ENCODE measurements around the gene UBE2H.

UBE2H gene

GRCh38 chr7:129950191-129950932 lies 2.4 kb downstream of the UBE2H start:
- peaks cover 7 to 53% (median 47%) of the 10 kb centered on the region in 5 donors for H3K4me1 ChIP-seq (ENCODE audit: control insufficient read depth in 5 of 5, insufficient read depth in 5 of 5, low read length in 5 of 5)
- H3K9me3 ChIP-seq (ENCODE audit: control insufficient read depth in 5 of 5, low read length in 5 of 5) = no peaks in the 10 kb centered on the region
- H3K4me3 ChIP-seq (ENCODE audit: low read depth in 1 of 5, low read length in 5 of 5) = peak overlapping the region; percentile 74 to 97 (median 95)
- no peaks in the 10 kb centered on the region for H3K36me3 ChIP-seq (ENCODE audit: control insufficient read depth in 5 of 5, insufficient read depth in 5 of 5, low read length in 5 of 5)
- H3K9ac ChIP-seq (ENCODE audit: low read length in 5 of 5) = peak overlapping the region; percentile 89 to 99 (median 95)
- no peaks in the 10 kb centered on the region for H3K27me3 ChIP-seq (ENCODE audit: control insufficient read depth in 5 of 5, insufficient read depth in 4 of 5, low read length in 5 of 5)
- peak overlapping the region; percentile 98 for H3K27ac ChIP-seq (ENCODE audit: low read depth, low read length)

- peak overlapping the region; percentile 98 for H3K27ac ChIP-seq (ENCODE audit: low read depth, low read length)
- peaks cover 7 to 53% (median 47%) of the 10 kb centered on the region in 5 donors for H3K4me1 ChIP-seq (ENCODE audit: control insufficient read depth in 5 of 5, insufficient read depth in 5 of 5, low read length in 5 of 5)
- no peaks in the 10 kb centered on the region for H3K36me3 ChIP-seq (ENCODE audit: control insufficient read depth in 5 of 5, insufficient read depth in 5 of 5, low read length in 5 of 5)
- H3K27me3 ChIP-seq (ENCODE audit: control insufficient read depth in 5 of 5, insufficient read depth in 4 of 5, low read length in 5 of 5) = no peaks in the 10 kb centered on the region
- peak overlapping the region; percentile 89 to 99 (median 95) for H3K9ac ChIP-seq (ENCODE audit: low read length in 5 of 5)
- H3K9me3 ChIP-seq (ENCODE audit: control insufficient read depth in 5 of 5, low read length in 5 of 5) = no peaks in the 10 kb centered on the region
- peak overlapping the region; percentile 74 to 97 (median 95) for H3K4me3 ChIP-seq (ENCODE audit: low read depth in 1 of 5, low read length in 5 of 5)
These were observed 3.2 kb downstream of the UBE2H start for GRCh38 chr7:129949292-129950133.

- Histone ChIP-seq H3K27ac (ENCODE audit: low read depth, low read length) (peak overlapping the region; percentile 98), H3K9me3 (ENCODE audit: control insufficient read depth in 5 of 5, low read length in 5 of 5) (no peaks in the 10 kb centered on the region), H3K36me3 (ENCODE audit: control insufficient read depth in 5 of 5, insufficient read depth in 5 of 5, low read length in 5 of 5) (no peaks in the 10 kb centered on the region), H3K9ac (ENCODE audit: low read length in 5 of 5) (peak overlapping the region; percentile 89 to 99 (median 95)), H3K4me3 (ENCODE audit: low read depth in 1 of 5, low read length in 5 of 5) (peak overlapping the region; percentile 74 to 97 (median 95)), H3K4me1 (ENCODE audit: control insufficient read depth in 5 of 5, insufficient read depth in 5 of 5, low read length in 5 of 5) (peaks cover 7 to 53% (median 47%) of the 10 kb centered on the region in 5 donors), H3K27me3 (ENCODE audit: control insufficient read depth in 5 of 5, insufficient read depth in 4 of 5, low read length in 5 of 5) (no peaks in the 10 kb centered on the region)
These were observed 3.9 kb downstream of the UBE2H start for GRCh38 chr7:129948877-129949291.

GRCh38 chr7:129948338-129948737 lies 4.4 kb downstream of the UBE2H start:
- Histone ChIP-seq H3K27me3 (ENCODE audit: control insufficient read depth in 5 of 5, insufficient read depth in 4 of 5, low read length in 5 of 5) (no peaks in the 10 kb centered on the region), H3K27ac (ENCODE audit: low read depth, low read length) (peak overlapping the region; percentile 98), H3K36me3 (ENCODE audit: control insufficient read depth in 5 of 5, insufficient read depth in 5 of 5, low read length in 5 of 5) (no peaks in the 10 kb centered on the region), H3K4me3 (ENCODE audit: low read depth in 1 of 5, low read length in 5 of 5) (peak overlapping the region in 2 of 5 donors; percentile 82 to 97), H3K4me1 (ENCODE audit: control insufficient read depth in 5 of 5, insufficient read depth in 5 of 5, low read length in 5 of 5) (peaks cover 7 to 53% (median 47%) of the 10 kb centered on the region in 5 donors), H3K9me3 (ENCODE audit: control insufficient read depth in 5 of 5, low read length in 5 of 5) (no peaks in the 10 kb centered on the region), H3K9ac (ENCODE audit: low read length in 5 of 5) (peak overlapping the region in 1 of 5 donors; percentile 95)

GRCh38 chr7:129947701-129948100 lies 5.1 kb downstream of the UBE2H start:
- Histone ChIP-seq H3K9ac (ENCODE audit: low read length in 5 of 5) (no peak overlapping the region), H3K36me3 (ENCODE audit: control insufficient read depth in 5 of 5, insufficient read depth in 5 of 5, low read length in 5 of 5) (no peaks in the 10 kb centered on the region), H3K4me1 (ENCODE audit: control insufficient read depth in 5 of 5, insufficient read depth in 5 of 5, low read length in 5 of 5) (peaks cover 7 to 50% (median 47%) of the 10 kb centered on the region in 5 donors), H3K27ac (ENCODE audit: low read depth, low read length) (peak overlapping the region; percentile 98), H3K9me3 (ENCODE audit: control insufficient read depth in 5 of 5, low read length in 5 of 5) (no peaks in the 10 kb centered on the region), H3K27me3 (ENCODE audit: control insufficient read depth in 5 of 5, insufficient read depth in 4 of 5, low read length in 5 of 5) (no peaks in the 10 kb centered on the region), H3K4me3 (ENCODE audit: low read depth in 1 of 5, low read length in 5 of 5) (no peak overlapping the region)

- Histone ChIP-seq H3K36me3 (ENCODE audit: control insufficient read depth in 5 of 5, insufficient read depth in 5 of 5, low read length in 5 of 5) (no peaks in the 10 kb centered on the region), H3K4me1 (ENCODE audit: control insufficient read depth in 5 of 5, insufficient read depth in 5 of 5, low read length in 5 of 5) (peaks cover 7 to 50% (median 47%) of the 10 kb centered on the region in 5 donors), H3K27me3 (ENCODE audit: control insufficient read depth in 5 of 5, insufficient read depth in 4 of 5, low read length in 5 of 5) (no peaks in the 10 kb centered on the region), H3K9ac (ENCODE audit: low read length in 5 of 5) (peak overlapping the region in 1 of 5 donors; percentile 20), H3K27ac (ENCODE audit: low read depth, low read length) (peak overlapping the region; percentile 98), H3K4me3 (ENCODE audit: low read depth in 1 of 5, low read length in 5 of 5) (no peak overlapping the region), H3K9me3 (ENCODE audit: control insufficient read depth in 5 of 5, low read length in 5 of 5) (no peaks in the 10 kb centered on the region)
These were observed 5.7 kb downstream of the UBE2H start for GRCh38 chr7:129947049-129947448.

- no peak overlapping the region for H3K9ac ChIP-seq (ENCODE audit: low read length in 5 of 5)
- H3K4me3 ChIP-seq (ENCODE audit: low read depth in 1 of 5, low read length in 5 of 5) = no peak overlapping the region
- no peaks in the 10 kb centered on the region for H3K9me3 ChIP-seq (ENCODE audit: control insufficient read depth in 5 of 5, low read length in 5 of 5)
- no peaks in the 10 kb centered on the region for H3K27me3 ChIP-seq (ENCODE audit: control insufficient read depth in 5 of 5, insufficient read depth in 4 of 5, low read length in 5 of 5)
- H3K36me3 ChIP-seq (ENCODE audit: control insufficient read depth in 5 of 5, insufficient read depth in 5 of 5, low read length in 5 of 5) = no peaks in the 10 kb centered on the region
- H3K4me1 ChIP-seq (ENCODE audit: control insufficient read depth in 5 of 5, insufficient read depth in 5 of 5, low read length in 5 of 5) = peaks cover 7 to 45% (median 44%) of the 10 kb centered on the region in 5 donors
- no peak overlapping the region for H3K27ac ChIP-seq (ENCODE audit: low read depth, low read length)
These were observed 6.5 kb downstream of the UBE2H start for GRCh38 chr7:129946282-129946681.

- Histone ChIP-seq H3K27me3 (ENCODE audit: control insufficient read depth in 5 of 5, insufficient read depth in 4 of 5, low read length in 5 of 5) (no peaks in the 10 kb centered on the region), H3K9me3 (ENCODE audit: control insufficient read depth in 5 of 5, low read length in 5 of 5) (no peaks in the 10 kb centered on the region), H3K4me1 (ENCODE audit: control insufficient read depth in 5 of 5, insufficient read depth in 5 of 5, low read length in 5 of 5) (peaks cover 0 to 20% (median 17%) of the 10 kb centered on the region in 5 donors), H3K9ac (ENCODE audit: low read length in 5 of 5) (no peak overlapping the region), H3K27ac (ENCODE audit: low read depth, low read length) (no peak overlapping the region), H3K36me3 (ENCODE audit: control insufficient read depth in 5 of 5, insufficient read depth in 5 of 5, low read length in 5 of 5) (no peaks in the 10 kb centered on the region), H3K4me3 (ENCODE audit: low read depth in 1 of 5, low read length in 5 of 5) (no peak overlapping the region)
These were observed 9.4 kb downstream of the UBE2H start for GRCh38 chr7:129943352-129943751.

GRCh38 chr7:129940329-129940728 lies 12.4 kb downstream of the UBE2H start:
- Histone ChIP-seq H3K36me3 (ENCODE audit: control insufficient read depth in 5 of 5, insufficient read depth in 5 of 5, low read length in 5 of 5) (no peaks in the 10 kb centered on the region), H3K4me1 (ENCODE audit: control insufficient read depth in 5 of 5, insufficient read depth in 5 of 5, low read length in 5 of 5) (peaks cover 0 to 2% (median 0%) of the 10 kb centered on the region in 5 donors), H3K9me3 (ENCODE audit: control insufficient read depth in 5 of 5, low read length in 5 of 5) (no peaks in the 10 kb centered on the region), H3K27ac (ENCODE audit: low read depth, low read length) (no peak overlapping the region), H3K9ac (ENCODE audit: low read length in 5 of 5) (no peak overlapping the region), H3K4me3 (ENCODE audit: low read depth in 1 of 5, low read length in 5 of 5) (no peak overlapping the region), H3K27me3 (ENCODE audit: control insufficient read depth in 5 of 5, insufficient read depth in 4 of 5, low read length in 5 of 5) (no peaks in the 10 kb centered on the region)

- H3K36me3 ChIP-seq (ENCODE audit: control insufficient read depth in 5 of 5, insufficient read depth in 5 of 5, low read length in 5 of 5) = no peaks in the 10 kb centered on the region
- no peaks in the 10 kb centered on the region for H3K27me3 ChIP-seq (ENCODE audit: control insufficient read depth in 5 of 5, insufficient read depth in 4 of 5, low read length in 5 of 5)
- H3K27ac ChIP-seq (ENCODE audit: low read depth, low read length) = no peak overlapping the region
- H3K9ac ChIP-seq (ENCODE audit: low read length in 5 of 5) = no peak overlapping the region
- peaks cover 0 to 2% (median 0%) of the 10 kb centered on the region in 5 donors for H3K4me1 ChIP-seq (ENCODE audit: control insufficient read depth in 5 of 5, insufficient read depth in 5 of 5, low read length in 5 of 5)
- H3K9me3 ChIP-seq (ENCODE audit: control insufficient read depth in 5 of 5, low read length in 5 of 5) = no peaks in the 10 kb centered on the region
- no peak overlapping the region for H3K4me3 ChIP-seq (ENCODE audit: low read depth in 1 of 5, low read length in 5 of 5)
These were observed 12.9 kb downstream of the UBE2H start for GRCh38 chr7:129939881-129940280.

Measured in subcutaneous abdominal adipose tissue (tissue), 5 donors.